ENCODE results near the gene EPRS1. TPM values are rescaled to one million over a fixed set of nuclear protein-coding genes. Genes with fewer than 3 reads are reported as not detected.

EPRS1 gene
- total RNA-seq, 1 donor from 2014 or later = 80.9 TPM

- no peak for TF ChIP-seq CTCF (IDR thresholded peaks at IDR 0.05; ENCODE audit: unreplicated experiment)
- no peak for DNase-seq (ENCODE audit: low spot score)
- Mint-ChIP-seq H3K27me3 (ENCODE audit: unreplicated experiment) (peaks cover 2% of the 10 kb centered on the region), H3K27ac (ENCODE audit: unreplicated experiment) (no peak overlapping the region), H3K4me3 (ENCODE audit: unreplicated experiment) (no peak overlapping the region), H3K9me3 (ENCODE audit: unreplicated experiment) (no peaks in the 10 kb centered on the region), H3K4me1 (ENCODE audit: unreplicated experiment) (no peaks in the 10 kb centered on the region), H3K36me3 (ENCODE audit: low read depth, unreplicated experiment) (no peaks in the 10 kb centered on the region)
Measured at GRCh38 chr1:220007438-220007837, 38.9 kb downstream of the EPRS1 start.

DNA sequence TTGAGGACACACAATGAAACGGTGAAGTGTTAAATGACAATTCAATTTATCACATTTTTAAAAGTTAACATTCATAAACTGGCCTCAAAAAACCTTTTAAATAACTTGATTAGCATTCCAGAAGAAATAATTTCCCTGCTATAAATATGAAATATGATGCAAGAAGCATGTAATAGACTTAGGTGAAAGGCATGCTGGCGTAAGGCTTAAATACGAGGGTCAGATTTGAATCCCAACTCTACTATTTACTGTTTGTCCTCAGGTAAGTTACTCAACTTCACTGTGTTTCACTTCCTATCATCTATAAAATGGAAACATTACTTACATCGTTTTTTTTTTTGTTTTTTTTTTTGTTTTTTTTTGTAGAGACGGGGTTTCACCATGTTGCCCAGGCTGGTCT lies 40.8 kb downstream of the EPRS1 start:
- Mint-ChIP-seq H3K9me3 (ENCODE audit: unreplicated experiment) (no peaks in the 10 kb centered on the region), H3K27ac (ENCODE audit: unreplicated experiment) (no peak overlapping the region), H3K27me3 (ENCODE audit: unreplicated experiment) (peaks cover 2% of the 10 kb centered on the region), H3K4me1 (ENCODE audit: unreplicated experiment) (no peaks in the 10 kb centered on the region), H3K4me3 (ENCODE audit: unreplicated experiment) (no peak overlapping the region), H3K36me3 (ENCODE audit: low read depth, unreplicated experiment) (no peaks in the 10 kb centered on the region)
- no peak for TF ChIP-seq CTCF (IDR thresholded peaks at IDR 0.05; ENCODE audit: unreplicated experiment)
- DNase-seq (ENCODE audit: low spot score) = no peak

- Mint-ChIP-seq H3K4me1 (ENCODE audit: unreplicated experiment) (no peaks in the 10 kb centered on the region), H3K27me3 (ENCODE audit: unreplicated experiment) (peaks cover 2% of the 10 kb centered on the region), H3K27ac (ENCODE audit: unreplicated experiment) (no peak overlapping the region), H3K36me3 (ENCODE audit: low read depth, unreplicated experiment) (no peaks in the 10 kb centered on the region), H3K4me3 (ENCODE audit: unreplicated experiment) (no peak overlapping the region), H3K9me3 (ENCODE audit: unreplicated experiment) (no peaks in the 10 kb centered on the region)
- no peak for DNase-seq (ENCODE audit: low spot score)
- TF ChIP-seq CTCF (IDR thresholded peaks at IDR 0.05; ENCODE audit: unreplicated experiment) = no peak
Measured at GRCh38 chr1:220003610-220004299, 42.5 kb downstream of the EPRS1 start.

DNA sequence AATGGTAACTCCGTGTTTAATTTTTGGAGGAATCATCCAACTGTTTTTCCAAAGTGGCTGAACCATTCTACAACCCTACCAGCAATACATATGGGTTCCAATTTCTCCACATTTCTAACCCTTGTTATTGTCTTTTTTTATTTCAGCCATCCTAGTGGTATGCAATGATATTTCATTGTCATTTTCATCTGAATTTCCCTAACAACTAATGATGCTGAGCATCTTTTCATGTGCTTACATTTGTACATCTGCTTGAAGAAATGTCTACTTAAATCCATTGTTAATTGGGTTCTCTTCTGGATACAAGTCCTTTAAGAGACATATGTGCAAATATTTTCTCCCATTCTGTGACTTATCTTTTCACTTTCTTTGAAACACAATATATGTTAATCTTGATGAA lies 43.3 kb downstream of the EPRS1 start:
- DNase-seq (ENCODE audit: low spot score) = no peak
- no peaks in the 10 kb centered on the region for H3K36me3 Mint-ChIP-seq (ENCODE audit: low read depth, unreplicated experiment)
- H3K27me3 Mint-ChIP-seq (ENCODE audit: unreplicated experiment) = peaks cover 2% of the 10 kb centered on the region
- H3K27ac Mint-ChIP-seq (ENCODE audit: unreplicated experiment) = no peak overlapping the region
- no peak overlapping the region for H3K4me3 Mint-ChIP-seq (ENCODE audit: unreplicated experiment)
- TF ChIP-seq CTCF (IDR thresholded peaks at IDR 0.05; ENCODE audit: unreplicated experiment) = no peak
- no peaks in the 10 kb centered on the region for H3K9me3 Mint-ChIP-seq (ENCODE audit: unreplicated experiment)
- no peaks in the 10 kb centered on the region for H3K4me1 Mint-ChIP-seq (ENCODE audit: unreplicated experiment)

DNA sequence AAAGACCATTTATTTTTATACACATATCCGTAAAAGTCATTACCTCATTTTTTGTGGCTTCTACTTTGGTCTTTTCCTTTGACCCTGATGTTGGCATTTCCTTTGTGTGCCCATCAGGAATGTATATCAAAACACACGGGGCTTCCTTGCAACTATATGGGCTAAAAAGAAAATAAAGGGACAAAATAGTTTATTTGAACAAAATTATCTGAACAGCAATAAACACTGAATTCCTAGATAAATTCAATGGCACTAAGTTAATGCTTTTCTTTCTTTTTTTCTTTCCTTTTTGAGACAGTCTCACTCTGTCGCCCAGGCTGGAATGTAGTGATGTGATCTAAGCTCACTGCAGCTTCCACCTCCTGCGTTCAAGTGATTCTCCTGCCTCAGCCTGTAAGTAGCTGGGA lies 45.2 kb downstream of the EPRS1 start:
- Mint-ChIP-seq H3K4me3 (ENCODE audit: unreplicated experiment) (no peak overlapping the region), H3K9me3 (ENCODE audit: unreplicated experiment) (no peaks in the 10 kb centered on the region), H3K36me3 (ENCODE audit: low read depth, unreplicated experiment) (peaks cover 7% of the 10 kb centered on the region), H3K4me1 (ENCODE audit: unreplicated experiment) (no peaks in the 10 kb centered on the region), H3K27ac (ENCODE audit: unreplicated experiment) (no peak overlapping the region), H3K27me3 (ENCODE audit: unreplicated experiment) (peaks cover 2% of the 10 kb centered on the region)
- TF ChIP-seq CTCF (IDR thresholded peaks at IDR 0.05; ENCODE audit: unreplicated experiment) = no peak
- no peak for DNase-seq (ENCODE audit: low spot score)
